ENCODE results near the gene TCEA2.

Gene TCEA2

GRCh38 chr20:64038565-64039292, 24.3 kb upstream of the TCEA2 start:
- peak overlapping the region; percentile 52 for H2BK120ac ChIP-seq (ENCODE audit: low read depth, low read length)
- H2AK5ac ChIP-seq (ENCODE audit: low read length, severe bottlenecking) = no peak overlapping the region
- H2AFZ ChIP-seq (ENCODE audit: low read depth, low read length) = peak overlapping the region; percentile 43
- peaks cover 45% of the 10 kb centered on the region for H3K4me1 ChIP-seq (ENCODE audit: control insufficient read depth, insufficient read depth, low read depth, low read length)
- peaks cover 35 to 58% of the 10 kb centered on the region in 2 experiments for H3K27me3 ChIP-seq (ENCODE audit: control insufficient read depth in 1 of 2, insufficient read depth in 1 of 2, low read length in 2 of 2)
- H3K23ac ChIP-seq (ENCODE audit: low read length in 2 of 2) = no peak overlapping the region
- H3K14ac ChIP-seq (ENCODE audit: low read length in 2 of 2) = no peak overlapping the region
- H3K4me3 ChIP-seq (ENCODE audit: insufficient read depth in 1 of 2, low read depth in 1 of 2, low read length in 2 of 2) = peak overlapping the region; percentile 46 to 51
- peaks cover 15 to 27% of the 10 kb centered on the region in 2 experiments for H3K36me3 ChIP-seq (ENCODE audit: control insufficient read depth in 1 of 2, insufficient read depth in 2 of 2, low read depth in 1 of 2, low read length in 2 of 2)
- H3K4ac ChIP-seq (ENCODE audit: low read depth in 1 of 2, low read length in 2 of 2) = no peak overlapping the region
- H3K79me1 ChIP-seq (replicated peaks; ENCODE audit: low read length, poor library complexity, severe bottlenecking) = no peaks in the 10 kb centered on the region
- H2BK12ac ChIP-seq (ENCODE audit: low read length in 2 of 2) = no peak overlapping the region
- no peak overlapping the region for H3K27ac ChIP-seq (ENCODE audit: low read length, poor library complexity, severe bottlenecking)
- H4K91ac ChIP-seq (ENCODE audit: low read length) = peak overlapping the region; percentile 20
- no peak overlapping the region for H2BK5ac ChIP-seq (ENCODE audit: low read depth, low read length, poor library complexity, severe bottlenecking)
- peak overlapping the region; percentile 88 for H3K4me2 ChIP-seq (ENCODE audit: low read length, poor library complexity, severe bottlenecking)
- DNase-seq = peak; percentile 74
- no peak overlapping the region for H2BK15ac ChIP-seq (ENCODE audit: low read depth, poor library complexity, severe bottlenecking)
- peak overlapping the region; percentile 6 to 24 for H3K18ac ChIP-seq (ENCODE audit: low read depth in 1 of 2, low read length in 2 of 2)
- no peaks in the 10 kb centered on the region for H3K9me3 ChIP-seq (ENCODE audit: control insufficient read depth, low read length)
- no peak overlapping the region for H3K9ac ChIP-seq (ENCODE audit: low read length)
- WGBS = under 1% methylated on average over 72 of the region's 91 CpGs
- peak overlapping the region; percentile 35 for H4K8ac ChIP-seq (ENCODE audit: low read length)

GRCh38 chr20:64039293-64040160, 23.5 kb upstream of the TCEA2 start:
- Histone ChIP-seq H2AFZ (ENCODE audit: low read depth, low read length) (no peak overlapping the region), H3K18ac (ENCODE audit: low read depth in 1 of 2, low read length in 2 of 2) (no peak overlapping the region), H3K4ac (ENCODE audit: low read depth in 1 of 2, low read length in 2 of 2) (no peak overlapping the region), H4K8ac (ENCODE audit: low read length) (peak overlapping the region; percentile 35), H3K27ac (ENCODE audit: low read length, poor library complexity, severe bottlenecking) (no peak overlapping the region), H3K23ac (ENCODE audit: low read length in 2 of 2) (no peak overlapping the region), H3K4me2 (ENCODE audit: low read length, poor library complexity, severe bottlenecking) (peak overlapping the region; percentile 88), H3K79me1 (replicated peaks; ENCODE audit: low read length, poor library complexity, severe bottlenecking) (no peaks in the 10 kb centered on the region), H2BK5ac (ENCODE audit: low read depth, low read length, poor library complexity, severe bottlenecking) (no peak overlapping the region), H2BK15ac (ENCODE audit: low read depth, poor library complexity, severe bottlenecking) (no peak overlapping the region), H3K27me3 (ENCODE audit: control insufficient read depth in 1 of 2, insufficient read depth in 1 of 2, low read length in 2 of 2) (peaks cover 35 to 58% of the 10 kb centered on the region in 2 experiments), H4K91ac (ENCODE audit: low read length) (no peak overlapping the region), H2BK120ac (ENCODE audit: low read depth, low read length) (peak overlapping the region; percentile 52), H3K9me3 (ENCODE audit: control insufficient read depth, low read length) (no peaks in the 10 kb centered on the region), H3K9ac (ENCODE audit: low read length) (no peak overlapping the region), H3K4me1 (ENCODE audit: control insufficient read depth, insufficient read depth, low read depth, low read length) (peaks cover 47% of the 10 kb centered on the region), H2BK12ac (ENCODE audit: low read length in 2 of 2) (no peak overlapping the region), H3K36me3 (ENCODE audit: control insufficient read depth in 1 of 2, insufficient read depth in 2 of 2, low read depth in 1 of 2, low read length in 2 of 2) (peaks cover 9 to 19% of the 10 kb centered on the region in 2 experiments), H3K4me3 (ENCODE audit: insufficient read depth in 1 of 2, low read depth in 1 of 2, low read length in 2 of 2) (peak overlapping the region in 1 of 2 experiments; percentile 51), H3K14ac (ENCODE audit: low read length in 2 of 2) (no peak overlapping the region), H2AK5ac (ENCODE audit: low read length, severe bottlenecking) (no peak overlapping the region)
- DNase-seq = no peak
- 16% methylated on average over 16 of the region's 17 CpGs for WGBS

- H3K27me3 ChIP-seq (ENCODE audit: control insufficient read depth in 1 of 2, insufficient read depth in 1 of 2, low read length in 2 of 2) = peaks cover 35 to 63% of the 10 kb centered on the region in 2 experiments
Measured at GRCh38 chr20:64040231-64041039, 22.6 kb upstream of the TCEA2 start.

More at GRCh38 chr20:64040231-64041039, 22.6 kb upstream of the TCEA2 start:
- Histone ChIP-seq H3K18ac (ENCODE audit: low read depth in 1 of 2, low read length in 2 of 2) (no peak overlapping the region), H3K9ac (ENCODE audit: low read length) (no peak overlapping the region), H3K36me3 (ENCODE audit: control insufficient read depth in 1 of 2, insufficient read depth in 2 of 2, low read depth in 1 of 2, low read length in 2 of 2) (peaks cover under 1 to 10% of the 10 kb centered on the region in 2 experiments), H4K8ac (ENCODE audit: low read length) (no peak overlapping the region), H3K4ac (ENCODE audit: low read depth in 1 of 2, low read length in 2 of 2) (no peak overlapping the region), H2BK12ac (ENCODE audit: low read length in 2 of 2) (no peak overlapping the region), H2BK15ac (ENCODE audit: low read depth, poor library complexity, severe bottlenecking) (no peak overlapping the region), H3K4me3 (ENCODE audit: insufficient read depth in 1 of 2, low read depth in 1 of 2, low read length in 2 of 2) (no peak overlapping the region), H3K79me1 (replicated peaks; ENCODE audit: low read length, poor library complexity, severe bottlenecking) (no peaks in the 10 kb centered on the region), H2BK120ac (ENCODE audit: low read depth, low read length) (no peak overlapping the region), H4K91ac (ENCODE audit: low read length) (no peak overlapping the region), H2AFZ (ENCODE audit: low read depth, low read length) (no peak overlapping the region), H2BK5ac (ENCODE audit: low read depth, low read length, poor library complexity, severe bottlenecking) (no peak overlapping the region), H3K9me3 (ENCODE audit: control insufficient read depth, low read length) (no peaks in the 10 kb centered on the region), H2AK5ac (ENCODE audit: low read length, severe bottlenecking) (no peak overlapping the region), H3K4me1 (ENCODE audit: control insufficient read depth, insufficient read depth, low read depth, low read length) (peaks cover 56% of the 10 kb centered on the region), H3K14ac (ENCODE audit: low read length in 2 of 2) (no peak overlapping the region), H3K23ac (ENCODE audit: low read length in 2 of 2) (peak overlapping the region in 1 of 2 experiments; percentile 60), H3K4me2 (ENCODE audit: low read length, poor library complexity, severe bottlenecking) (no peak overlapping the region), H3K27ac (ENCODE audit: low read length, poor library complexity, severe bottlenecking) (no peak overlapping the region)
- DNase-seq = no peak
- 79% methylated on average over 12 of the region's 12 CpGs for WGBS

All from mesenchymal stem cell (in vitro differentiated cells and primary cell).